OCI-M1 (cell line): ENCODE data around the gene IL19.
A peak's percentile ranks its signal among the peaks of the same experiment; 100 is the strongest.

Experiments used
- DNase-seq: peaks from one replicate; lab custom pipeline; 2025; lab: John Stamatoyannopoulos, UW

Gene IL19

GRCh38 chr1:206770531-206771337 lies at the start of gene IL19:
IL19 (plus strand) TSS chr1:206770773; CDS start chr1:206836663, 65,890 bp downstream.
- DNase-seq: peak; percentile 77

GRCh38 chr1:206721454-206721853 lies 49.1 kb upstream of the IL19 start:
- DNase-seq: no peak

DNA sequence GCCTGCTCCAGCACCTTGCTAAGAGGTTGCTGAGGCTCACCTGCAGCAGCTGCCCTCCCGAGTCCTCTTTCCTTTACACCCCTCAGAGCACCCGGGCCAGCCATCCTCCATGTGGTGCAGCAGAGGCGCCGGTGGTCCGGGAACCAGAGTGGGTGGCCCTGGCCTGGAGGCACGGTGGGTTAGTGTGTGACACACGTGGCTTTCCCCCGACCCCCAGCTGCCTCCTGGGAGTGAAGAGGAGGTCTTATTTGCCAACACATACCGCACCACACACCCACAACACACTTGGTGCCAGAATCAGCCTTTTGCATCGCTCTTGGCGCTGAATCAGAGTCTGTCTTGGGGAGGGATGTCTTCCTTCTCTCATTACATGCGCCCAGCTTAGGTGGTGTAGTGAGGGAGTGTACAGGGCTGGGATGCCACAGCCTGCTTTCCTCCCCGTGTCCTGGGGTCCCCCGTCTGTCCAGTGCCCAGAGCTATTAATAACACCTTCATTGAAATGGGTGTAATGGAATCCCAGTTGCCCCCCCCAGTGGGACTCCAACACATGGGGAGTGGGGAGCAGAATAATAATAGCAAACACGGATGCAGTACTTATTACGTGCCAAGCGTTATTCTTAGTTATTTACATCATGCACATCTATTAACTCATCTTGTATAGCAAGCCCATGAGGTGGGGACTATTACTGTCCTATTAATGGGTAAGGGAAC lies 47.7 kb upstream of the IL19 start:
- DNase-seq: no peak

DNA sequence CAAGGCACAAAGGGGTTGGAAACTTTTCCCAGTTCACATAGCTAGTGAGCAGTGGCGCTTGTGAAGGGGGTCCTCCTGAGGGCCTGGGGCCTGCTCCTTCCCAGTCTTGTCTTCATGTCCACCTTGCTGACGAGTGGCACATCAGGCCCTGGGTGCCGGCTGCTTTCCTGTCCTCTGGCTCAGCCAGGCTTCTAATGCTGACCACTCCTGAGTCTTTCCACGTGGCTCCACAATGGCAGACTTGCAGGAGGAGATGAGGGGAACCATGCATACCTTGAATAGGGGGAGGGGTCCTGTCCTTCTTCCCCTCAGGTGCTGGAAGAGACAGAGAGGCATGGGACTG lies 47.1 kb upstream of the IL19 start:
- DNase-seq: no peak

- DNase-seq: no peak
Measured at GRCh38 chr1:206723805-206724472, 46.6 kb upstream of the IL19 start.

GRCh38 chr1:206725109-206725963 lies 45.2 kb upstream of the IL19 start:
- DNase-seq: peak; percentile 84

- DNase-seq: no peak
Measured at GRCh38 chr1:206727981-206728696, 42.4 kb upstream of the IL19 start.

GRCh38 chr1:206728697-206728987 lies 41.9 kb upstream of the IL19 start:
- DNase-seq: no peak

DNA sequence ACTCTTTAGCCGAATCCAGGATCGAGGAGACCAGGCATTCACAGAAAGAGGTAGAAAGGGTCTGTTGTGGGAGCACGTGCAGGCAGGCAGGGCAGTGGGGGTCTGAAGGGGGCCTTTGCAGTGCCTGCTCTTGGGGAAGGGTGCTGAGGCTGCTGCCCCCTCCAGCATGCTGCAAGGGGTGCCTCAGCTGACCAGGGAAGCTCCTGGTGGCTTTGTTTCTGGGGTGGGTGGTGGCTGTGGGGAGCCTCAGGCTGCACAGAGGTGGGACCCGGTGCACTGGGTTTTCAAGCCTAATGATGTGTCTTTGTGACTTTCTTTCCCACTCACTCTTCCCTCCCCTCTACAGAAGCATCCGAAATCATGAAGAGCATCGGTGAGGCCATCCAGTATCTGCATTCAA lies 41.5 kb upstream of the IL19 start:
- DNase-seq: no peak

DNA sequence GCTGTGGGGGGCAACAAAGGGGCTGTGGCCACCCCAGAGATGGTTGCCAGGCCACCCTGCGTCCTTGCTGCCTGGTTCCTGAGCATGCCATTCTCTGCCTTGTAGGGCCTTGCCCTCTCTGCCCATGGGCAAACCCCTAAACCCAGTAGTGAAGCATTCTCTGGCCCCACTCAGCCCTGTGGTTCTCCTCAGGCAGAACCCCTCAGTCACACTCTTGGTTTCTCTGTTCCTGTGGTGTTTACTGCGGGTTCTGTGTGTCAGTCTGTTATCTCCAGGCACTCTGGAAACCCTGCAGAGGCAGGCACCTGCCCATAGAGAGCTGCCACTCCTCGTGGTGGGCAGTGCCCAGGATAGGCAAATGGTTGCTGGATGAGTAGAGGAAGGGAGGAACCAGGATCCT lies 41.1 kb upstream of the IL19 start:
- DNase-seq: no peak

- no peak for DNase-seq
Measured at GRCh38 chr1:206732508-206732907, 38.1 kb upstream of the IL19 start.

GRCh38 chr1:206732992-206733391 lies 37.6 kb upstream of the IL19 start:
- DNase-seq: no peak

- peak; percentile 72 for DNase-seq
Measured at GRCh38 chr1:206734499-206735142, 36.0 kb upstream of the IL19 start.

DNA sequence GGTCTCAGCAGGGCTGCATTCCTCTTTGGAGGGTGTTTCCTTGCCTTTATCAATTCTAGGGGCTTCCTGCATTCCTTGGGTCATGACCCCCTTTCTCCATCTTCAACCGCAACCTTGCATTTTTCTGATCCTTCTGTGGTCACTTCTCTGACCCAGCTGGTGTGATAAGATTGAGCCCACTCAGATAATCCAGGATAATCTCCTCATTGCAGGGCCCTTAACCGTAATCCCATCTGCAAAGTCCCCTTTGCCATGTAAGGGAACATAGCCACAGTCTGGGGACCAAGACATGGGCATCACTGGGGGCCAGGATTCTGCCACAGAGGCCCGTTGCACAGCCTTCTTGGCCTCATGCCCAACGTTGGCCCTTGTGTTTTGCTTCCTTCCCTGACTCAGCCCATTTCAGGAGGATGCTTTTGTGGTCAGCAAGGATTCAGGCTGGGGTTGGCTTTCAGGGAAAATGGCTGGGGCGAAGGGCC lies 35.0 kb upstream of the IL19 start:
- peak; percentile 83 for DNase-seq

DNA sequence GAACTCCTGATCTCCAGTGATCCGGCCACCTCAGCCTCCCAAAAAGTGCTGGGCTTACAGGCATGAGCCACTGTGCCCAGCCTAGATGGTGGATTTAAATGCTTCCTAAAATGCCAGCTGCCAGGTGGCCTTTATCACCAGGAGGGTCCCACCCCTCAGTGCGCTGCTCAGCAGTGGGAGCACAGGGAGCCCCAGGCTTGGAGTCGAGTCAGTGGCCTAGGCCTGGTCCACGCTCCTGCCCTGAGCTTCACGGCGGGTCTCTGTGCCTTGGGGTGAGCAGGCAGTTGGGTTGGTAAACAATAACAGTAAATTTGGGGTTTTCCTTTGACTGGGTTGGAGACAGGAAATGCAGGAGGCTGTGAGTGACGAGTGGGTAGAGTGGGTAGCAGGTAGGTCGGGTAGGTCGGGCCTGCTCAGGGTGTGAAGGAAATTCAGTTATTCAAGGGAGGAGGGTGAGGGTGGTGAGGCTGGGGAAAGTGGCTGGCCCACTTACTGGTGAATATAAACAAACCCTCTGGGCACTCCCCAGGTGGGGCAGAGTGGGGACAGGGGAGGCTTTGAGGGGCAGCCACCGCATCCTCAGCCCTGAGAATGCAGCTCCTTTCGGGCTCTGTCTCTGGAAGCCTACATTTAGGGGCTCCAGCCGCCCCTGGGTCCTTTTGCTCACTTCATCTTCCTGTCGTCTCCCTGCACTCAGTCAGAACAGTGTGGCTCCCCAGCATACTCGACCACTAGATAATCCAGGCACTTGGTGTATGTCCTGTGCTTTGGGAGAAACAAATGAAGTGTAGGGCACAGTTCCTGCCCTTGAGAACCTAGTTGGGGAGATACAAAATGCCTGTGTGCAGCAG lies 33.5 kb upstream of the IL19 start:
- DNase-seq: no peak

DNA sequence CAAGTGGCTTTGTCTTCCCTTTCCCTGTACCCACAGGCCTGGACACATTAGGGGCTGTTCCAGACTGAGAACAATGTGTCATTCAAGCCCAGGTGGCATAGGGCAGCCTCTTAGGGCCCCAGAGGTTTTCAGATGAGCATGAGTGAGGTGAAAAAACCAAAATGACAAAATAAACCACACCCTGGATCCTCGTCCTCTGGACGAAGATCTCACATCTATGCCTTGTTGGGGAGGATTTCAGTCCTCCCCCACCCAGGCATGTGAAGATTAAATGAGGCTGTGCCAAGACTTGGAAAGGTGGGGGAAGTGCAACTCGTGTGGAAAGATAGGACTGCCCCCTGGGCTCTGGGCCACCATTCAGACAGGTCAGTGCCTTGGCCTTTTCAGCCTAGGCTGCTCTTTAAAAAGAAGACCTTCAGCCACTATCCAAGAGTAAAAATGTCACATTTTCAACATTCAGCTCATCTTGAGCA lies 32.8 kb upstream of the IL19 start:
- peak; percentile 42 for DNase-seq

DNA sequence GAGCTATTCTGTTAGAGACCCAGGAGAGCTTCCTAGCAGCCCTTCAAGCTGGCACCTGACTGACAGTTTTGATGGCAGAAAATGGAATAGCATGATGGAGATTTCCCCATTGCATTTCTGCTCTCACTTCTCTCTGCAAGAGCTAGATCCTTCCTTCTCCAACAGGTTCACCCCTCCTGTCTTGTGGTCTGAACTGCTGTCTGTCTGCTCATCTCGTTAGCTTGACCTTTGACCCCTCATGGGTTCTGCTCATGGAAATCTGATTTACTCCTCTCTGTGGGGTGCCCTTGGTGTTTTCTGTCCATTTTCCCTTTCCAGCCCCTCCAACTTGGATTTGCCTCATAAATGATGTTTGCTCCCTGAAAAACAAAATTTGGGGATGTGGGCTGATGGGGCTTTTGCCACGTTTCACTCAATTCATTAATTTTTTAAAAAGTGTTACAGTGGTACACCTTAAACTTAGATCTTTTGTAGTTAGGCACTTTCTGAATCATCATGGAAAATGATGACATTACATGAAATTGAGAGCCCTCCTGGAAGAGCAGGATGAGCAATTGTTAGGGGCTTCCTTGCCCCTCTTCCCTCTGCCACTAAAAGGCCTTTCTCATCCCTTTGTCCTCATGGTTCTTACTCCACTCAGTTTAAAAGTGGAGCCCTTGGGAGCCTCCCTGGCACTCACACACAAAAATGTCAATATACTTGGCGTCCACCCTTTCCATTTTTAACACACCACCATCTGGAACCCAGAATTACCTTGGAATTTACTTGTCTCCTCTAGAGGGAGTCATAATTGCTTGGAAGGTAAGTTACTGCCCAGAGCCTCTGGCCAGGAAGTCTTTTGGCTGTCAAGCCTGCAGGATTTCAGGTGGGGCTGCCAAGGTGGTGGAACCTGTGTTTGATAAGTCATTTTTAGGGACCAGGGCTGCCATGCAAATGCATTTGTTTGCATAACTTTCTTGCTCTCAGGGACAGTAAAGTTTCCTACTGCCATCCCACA lies 31.9 kb upstream of the IL19 start:
- DNase-seq: peak; percentile 66

DNA sequence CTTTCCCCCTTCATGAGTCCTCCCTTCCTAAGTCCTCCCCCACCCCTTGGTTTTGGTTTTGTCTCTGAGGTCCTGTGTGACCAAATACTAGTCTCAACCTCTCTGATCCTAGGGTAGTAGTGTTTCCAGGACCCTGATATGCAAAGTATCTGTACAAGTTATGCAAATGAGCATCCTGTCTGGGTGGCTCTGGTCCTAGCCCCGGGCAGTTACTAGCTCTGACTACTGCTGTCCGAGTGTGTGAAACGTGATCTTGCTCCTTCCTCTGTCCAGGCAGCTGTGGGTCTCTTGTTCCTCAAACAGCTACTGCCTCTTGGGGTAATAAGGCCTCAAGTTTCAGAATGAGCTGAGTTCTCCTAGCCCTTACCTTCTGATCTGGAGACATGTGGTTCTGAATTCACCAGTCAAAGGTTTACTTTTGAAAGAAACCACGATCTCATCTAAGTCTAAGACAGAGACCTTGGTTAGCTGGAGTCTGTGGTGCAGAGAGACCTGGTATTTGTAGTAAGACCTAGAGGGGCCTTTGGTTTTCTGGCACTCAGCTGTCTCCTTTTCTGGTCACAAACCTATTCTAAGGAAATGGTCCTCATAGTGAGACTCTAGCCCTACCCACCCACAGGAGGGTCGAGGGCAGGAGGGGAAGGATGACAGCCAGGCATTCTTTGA lies 31.0 kb upstream of the IL19 start:
- DNase-seq: no peak
